Epithelial cell of prostate (primary cell): Measurements from ENCODE around the gene ENDOD1.
"Not testable (repeated sequence)": the region's sequence is repeated elsewhere in the genome, so short reads cannot be mapped to it uniquely, and the experiment has no call there.

Experiments used
- DNase-seq: peaks from one replicate; pipeline ENCODE4 v3.0.0-alpha.2; 2011; ENCODE audit warnings: low read depth, low spot score
- H3K27ac ChIP-seq: fragments of 450-650 bp; 2 replicates; pipeline ENCODE4 v1.5.1; 2017; ENCODE audit warnings: mild to moderate bottlenecking

ENDOD1 gene, protein sequence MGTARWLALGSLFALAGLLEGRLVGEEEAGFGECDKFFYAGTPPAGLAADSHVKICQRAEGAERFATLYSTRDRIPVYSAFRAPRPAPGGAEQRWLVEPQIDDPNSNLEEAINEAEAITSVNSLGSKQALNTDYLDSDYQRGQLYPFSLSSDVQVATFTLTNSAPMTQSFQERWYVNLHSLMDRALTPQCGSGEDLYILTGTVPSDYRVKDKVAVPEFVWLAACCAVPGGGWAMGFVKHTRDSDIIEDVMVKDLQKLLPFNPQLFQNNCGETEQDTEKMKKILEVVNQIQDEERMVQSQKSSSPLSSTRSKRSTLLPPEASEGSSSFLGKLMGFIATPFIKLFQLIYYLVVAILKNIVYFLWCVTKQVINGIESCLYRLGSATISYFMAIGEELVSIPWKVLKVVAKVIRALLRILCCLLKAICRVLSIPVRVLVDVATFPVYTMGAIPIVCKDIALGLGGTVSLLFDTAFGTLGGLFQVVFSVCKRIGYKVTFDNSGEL

DNA sequence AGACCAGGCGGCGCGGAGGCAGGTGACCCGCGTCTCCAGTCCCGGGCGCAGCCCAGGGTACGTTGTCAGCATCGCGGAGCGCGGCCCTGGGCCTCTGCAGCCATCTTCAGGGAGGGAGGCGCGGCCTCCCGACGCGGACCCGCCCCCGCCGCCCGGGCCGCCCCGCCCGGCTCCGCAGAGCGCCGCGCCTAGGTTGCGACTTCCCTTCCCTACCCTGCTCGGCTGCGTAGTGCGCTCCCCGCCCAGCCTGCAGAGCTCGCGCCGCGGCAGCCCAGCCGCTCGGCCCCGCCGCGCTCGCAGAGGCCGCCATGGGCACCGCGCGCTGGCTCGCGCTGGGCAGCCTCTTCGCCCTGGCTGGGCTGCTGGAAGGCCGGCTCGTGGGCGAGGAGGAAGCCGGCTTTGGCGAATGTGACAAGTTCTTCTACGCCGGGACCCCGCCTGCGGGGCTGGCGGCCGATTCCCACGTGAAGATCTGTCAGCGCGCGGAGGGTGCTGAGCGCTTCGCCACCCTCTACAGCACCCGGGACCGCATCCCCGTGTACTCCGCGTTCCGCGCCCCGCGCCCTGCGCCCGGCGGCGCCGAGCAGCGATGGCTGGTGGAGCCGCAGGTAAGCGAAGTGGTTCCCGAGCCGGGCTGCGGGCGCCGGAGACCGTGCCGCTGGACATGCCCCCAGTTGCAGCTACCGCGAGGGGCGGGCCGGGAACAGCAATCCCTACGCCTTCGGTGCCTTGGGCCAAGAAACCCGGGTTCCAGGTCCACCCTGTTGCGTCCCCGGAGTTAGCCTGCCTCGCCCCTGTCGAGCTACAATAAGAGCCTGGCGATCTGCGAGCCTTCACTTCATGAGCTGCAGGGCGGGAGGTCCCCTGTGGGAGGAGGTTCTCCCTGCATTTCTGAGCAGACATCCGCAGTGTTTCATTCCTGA is at the start of gene ENDOD1:
Gene ENDOD1, plus strand, starts transcription at position 227 of the 923 bp plus-strand sequence. Its CDS starts 82 bp downstream, at position 309.
- DNase-seq = no peak
- peak within 1 kb of the TSS; percentile 59 for H3K27ac ChIP-seq

- DNase-seq = no peak
- no peak overlapping the region for H3K27ac ChIP-seq
Observed at GRCh38 chr11:95042239-95042638, 47.4 kb upstream of the ENDOD1 start.

GRCh38 chr11:95042906-95043305 is 46.7 kb upstream of the ENDOD1 start:
- DNase-seq = no peak
- no peak overlapping the region for H3K27ac ChIP-seq

DNA sequence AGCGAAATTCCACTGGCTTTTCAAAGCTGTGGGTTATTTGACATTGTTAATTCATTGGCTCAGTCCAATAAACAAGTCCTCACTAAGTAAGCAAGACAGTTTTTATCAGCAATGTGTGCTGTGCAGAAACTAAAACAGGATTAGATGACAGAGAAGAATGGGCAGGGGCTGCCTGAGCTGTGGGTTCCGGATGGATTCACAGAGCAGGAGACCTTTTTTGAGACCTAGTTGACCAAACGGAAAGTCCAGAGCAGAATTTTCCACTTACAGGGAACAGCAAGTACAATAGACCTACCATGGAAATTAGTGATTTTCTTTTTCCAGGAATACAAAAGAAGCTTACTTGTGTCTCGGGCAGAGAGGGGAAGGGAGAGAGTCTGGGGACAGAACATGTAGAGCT is 45.6 kb upstream of the ENDOD1 start:
- DNase-seq = no peak
- H3K27ac ChIP-seq = no peak overlapping the region

DNA sequence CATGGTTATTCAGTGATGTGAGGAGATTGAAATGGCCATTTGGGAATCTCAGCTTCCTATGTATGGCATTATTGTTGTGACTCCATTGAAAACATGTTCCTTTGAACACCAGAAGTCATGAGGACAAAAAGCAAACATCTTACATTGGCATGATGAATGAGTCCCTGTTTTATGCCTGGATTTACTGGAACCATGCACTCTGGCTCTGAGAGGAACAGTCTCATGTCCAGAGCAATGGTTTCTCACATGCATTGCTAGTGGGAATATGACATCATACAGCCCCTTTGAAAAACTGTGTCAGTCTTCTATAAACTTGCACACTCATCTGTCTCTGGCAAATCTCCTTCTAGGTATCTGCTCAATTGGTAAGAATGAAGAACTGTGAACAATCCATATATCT is 43.8 kb upstream of the ENDOD1 start:
- no peak for DNase-seq
- H3K27ac ChIP-seq = no peak overlapping the region

GRCh38 chr11:95049122-95049521 is 40.5 kb upstream of the ENDOD1 start, which contains the start of gene KDM4F:
TSS of gene KDM4F (plus strand) at chr11:95049422.
- H3K27ac ChIP-seq = not testable (repeated sequence)

DNA sequence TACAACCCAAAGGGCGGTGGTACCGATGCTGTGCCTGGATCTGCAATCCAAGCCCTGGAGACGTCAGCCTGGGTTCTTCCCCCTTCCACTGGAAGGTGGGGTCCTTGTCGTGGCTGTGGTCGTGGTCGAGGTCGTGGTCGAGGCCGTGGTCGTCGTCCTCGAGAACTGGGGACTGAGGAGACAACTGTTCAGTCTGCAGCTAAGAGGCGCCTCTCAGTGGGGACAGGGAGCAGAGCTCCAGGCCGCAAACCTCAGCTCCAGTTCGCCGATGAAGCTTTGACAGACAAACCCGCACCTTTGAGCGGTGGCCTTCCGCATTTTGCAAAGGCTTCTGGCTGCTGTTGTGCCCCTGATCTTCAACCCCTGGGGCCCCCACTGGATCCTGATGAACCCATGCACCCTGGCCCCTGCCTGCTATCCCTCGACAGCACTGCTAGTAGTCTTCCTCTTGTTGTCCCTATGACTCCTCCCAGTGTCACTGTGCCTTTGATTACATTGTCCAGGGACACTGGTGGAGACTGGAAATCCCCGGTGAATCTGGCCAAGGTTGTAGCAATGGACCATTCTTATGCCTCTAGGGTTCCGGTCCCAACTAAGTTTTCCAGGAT is 38.9 kb upstream of the ENDOD1 start:
- H3K27ac ChIP-seq = no peak overlapping the region
- no peak for DNase-seq

More at GRCh38 chr11:95049122-95049521, 40.5 kb upstream of the ENDOD1 start, which contains the start of gene KDM4F:
- not testable (repeated sequence) for DNase-seq

DNA sequence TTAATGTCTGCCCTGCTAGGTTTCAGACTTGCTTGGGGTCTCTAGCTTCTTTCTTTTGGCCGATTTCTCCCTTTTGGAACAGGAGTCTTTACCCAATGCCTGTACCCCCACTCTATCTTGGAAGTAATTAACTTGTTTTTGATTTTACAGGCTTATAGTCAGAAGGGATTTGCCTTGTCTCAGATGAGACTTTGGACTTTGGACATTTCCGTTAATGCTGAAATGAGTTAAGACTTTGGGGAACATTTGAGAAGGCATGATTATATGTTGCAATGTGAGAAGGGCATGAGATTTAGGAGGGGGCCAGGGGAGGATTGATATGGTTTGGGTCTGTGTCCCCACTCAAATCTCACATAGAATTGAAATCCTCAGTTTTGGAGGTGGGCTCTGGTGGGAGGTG is 35.3 kb upstream of the ENDOD1 start:
- H3K27ac ChIP-seq = no peak overlapping the region
- no peak for DNase-seq

GRCh38 chr11:95055283-95055897 is 34.3 kb upstream of the ENDOD1 start:
- DNase-seq = no peak
- no peak overlapping the region for H3K27ac ChIP-seq

GRCh38 chr11:95057959-95058358 is 31.7 kb upstream of the ENDOD1 start:
- no peak overlapping the region for H3K27ac ChIP-seq
- DNase-seq = no peak

GRCh38 chr11:95058621-95059020 is 31.0 kb upstream of the ENDOD1 start:
- DNase-seq = no peak
- no peak overlapping the region for H3K27ac ChIP-seq

- H3K27ac ChIP-seq = no peak overlapping the region
- DNase-seq = no peak
Observed at GRCh38 chr11:95059046-95059445, 30.6 kb upstream of the ENDOD1 start.

DNA sequence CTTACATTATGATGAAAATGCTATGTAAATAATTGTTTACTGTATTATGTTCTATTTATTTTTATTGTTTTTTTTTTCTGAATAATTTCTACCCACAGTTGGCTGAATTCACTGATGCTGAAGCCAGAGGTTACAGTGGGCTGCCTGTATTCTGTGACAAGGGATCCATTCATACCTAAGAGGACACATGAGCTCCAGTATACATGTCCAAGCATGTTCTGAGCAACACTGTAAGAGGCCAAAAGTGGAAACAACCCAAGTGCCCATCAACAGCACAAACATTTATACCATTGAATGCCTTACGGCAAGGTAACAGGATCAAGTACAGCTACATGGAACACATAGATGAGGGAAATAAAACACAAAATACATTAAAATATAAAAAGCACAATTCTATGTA is 24.3 kb upstream of the ENDOD1 start:
- H3K27ac ChIP-seq = peak overlapping the region; percentile 5
- DNase-seq = no peak

- DNase-seq = no peak
- H3K27ac ChIP-seq = peak within 1 kb of the TSS; percentile 93
Observed at GRCh38 chr11:95066716-95067038, 23.0 kb upstream of the ENDOD1 start, which contains the start of gene SRSF8. TSS of gene SRSF8 (plus strand) at chr11:95066919. CDS start at chr11:95067227, 308 bp downstream.

GRCh38 chr11:95067039-95067840 is 22.4 kb upstream of the ENDOD1 start:
- H3K27ac ChIP-seq = peak overlapping the region; percentile 93
- DNase-seq = no peak

GRCh38 chr11:95067841-95068219 is 21.8 kb upstream of the ENDOD1 start:
- no peak for DNase-seq
- H3K27ac ChIP-seq = peak overlapping the region; percentile 93

- DNase-seq = peak; percentile 90
- peak overlapping the region; percentile 93 for H3K27ac ChIP-seq
Observed at GRCh38 chr11:95068549-95068948, 21.1 kb upstream of the ENDOD1 start.

DNA sequence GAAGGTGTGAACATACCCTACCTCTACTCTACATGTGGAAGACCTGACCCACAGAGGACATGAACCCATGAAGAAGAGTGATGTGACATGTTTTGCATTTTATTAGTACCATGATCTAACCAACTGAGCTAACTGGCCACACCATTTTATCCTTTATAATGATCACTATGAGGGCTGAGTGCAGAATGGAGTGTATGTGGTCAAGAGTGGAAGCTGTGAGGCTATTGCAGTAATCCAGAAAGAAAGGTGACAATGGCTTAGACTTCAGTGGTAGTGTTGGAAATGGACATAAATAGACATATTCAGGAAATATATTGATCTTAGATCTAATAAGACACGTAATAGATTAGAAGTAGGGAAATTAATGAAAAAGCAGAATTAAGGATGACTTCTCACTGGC is 19.2 kb upstream of the ENDOD1 start:
- no peak for DNase-seq
- no peak overlapping the region for H3K27ac ChIP-seq

- DNase-seq = no peak
- H3K27ac ChIP-seq = peak overlapping the region; percentile 19
Observed at GRCh38 chr11:95072948-95073347, 16.7 kb upstream of the ENDOD1 start.
